Activated CD8-positive, alpha-beta memory T cell treated with anti-CD3 and anti-CD28 coated beads for 1 hour (primary cell): ENCODE measurements around the gene HMCN2.
A peak's percentile ranks its signal among the peaks of the same experiment; 100 is the strongest.

Experiments
- DNase-seq, 2 donors: peaks; one replicate each; pipeline ENCODE4 v3.0.0-alpha.2; 2020; ENCODE audit warnings: low read depth in 1 of 2; ENCODE audit errors: extremely low read depth in 1 of 2

HMCN2 gene, protein sequence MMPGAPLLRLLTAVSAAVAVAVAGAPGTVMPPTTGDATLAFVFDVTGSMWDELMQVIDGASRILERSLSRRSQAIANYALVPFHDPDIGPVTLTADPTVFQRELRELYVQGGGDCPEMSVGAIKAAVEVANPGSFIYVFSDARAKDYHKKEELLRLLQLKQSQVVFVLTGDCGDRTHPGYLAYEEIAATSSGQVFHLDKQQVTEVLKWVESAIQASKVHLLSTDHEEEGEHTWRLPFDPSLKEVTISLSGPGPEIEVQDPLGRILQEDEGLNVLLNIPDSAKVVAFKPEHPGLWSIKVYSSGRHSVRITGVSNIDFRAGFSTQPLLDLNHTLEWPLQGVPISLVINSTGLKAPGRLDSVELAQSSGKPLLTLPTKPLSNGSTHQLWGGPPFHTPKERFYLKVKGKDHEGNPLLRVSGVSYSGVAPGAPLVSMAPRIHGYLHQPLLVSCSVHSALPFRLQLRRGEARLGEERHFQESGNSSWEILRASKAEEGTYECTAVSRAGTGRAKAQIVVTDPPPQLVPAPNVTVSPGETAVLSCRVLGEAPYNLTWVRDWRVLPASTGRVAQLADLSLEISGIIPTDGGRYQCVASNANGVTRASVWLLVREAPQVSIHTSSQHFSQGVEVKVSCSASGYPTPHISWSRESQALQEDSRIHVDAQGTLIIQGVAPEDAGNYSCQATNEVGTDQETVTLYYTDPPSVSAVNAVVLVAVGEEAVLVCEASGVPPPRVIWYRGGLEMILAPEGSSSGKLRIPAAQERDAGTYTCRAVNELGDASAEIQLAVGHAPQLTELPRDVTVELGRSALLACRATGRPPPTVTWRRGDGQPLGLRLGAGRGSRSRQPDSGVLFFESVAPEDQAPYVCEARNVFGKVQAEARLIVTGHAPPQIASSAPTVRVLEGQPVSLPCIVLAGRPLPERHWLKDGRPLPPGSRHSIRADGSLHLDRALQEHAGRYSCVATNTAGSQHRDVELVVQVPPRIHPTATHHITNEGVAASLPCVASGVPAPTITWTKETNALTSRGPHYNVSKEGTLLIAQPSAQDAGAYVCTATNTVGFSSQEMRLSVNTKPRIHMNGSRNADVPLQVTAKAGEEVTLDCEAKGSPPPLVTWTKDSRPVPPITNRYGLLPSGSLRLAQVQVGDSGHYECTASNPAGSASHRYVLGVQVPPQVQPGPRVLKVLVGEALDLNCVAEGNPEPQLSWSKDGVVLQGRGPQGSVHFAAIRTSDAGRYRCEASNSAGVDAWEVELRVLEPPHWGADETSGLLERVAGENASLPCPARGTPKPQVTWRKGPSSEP (N-terminal part only)

DNA sequence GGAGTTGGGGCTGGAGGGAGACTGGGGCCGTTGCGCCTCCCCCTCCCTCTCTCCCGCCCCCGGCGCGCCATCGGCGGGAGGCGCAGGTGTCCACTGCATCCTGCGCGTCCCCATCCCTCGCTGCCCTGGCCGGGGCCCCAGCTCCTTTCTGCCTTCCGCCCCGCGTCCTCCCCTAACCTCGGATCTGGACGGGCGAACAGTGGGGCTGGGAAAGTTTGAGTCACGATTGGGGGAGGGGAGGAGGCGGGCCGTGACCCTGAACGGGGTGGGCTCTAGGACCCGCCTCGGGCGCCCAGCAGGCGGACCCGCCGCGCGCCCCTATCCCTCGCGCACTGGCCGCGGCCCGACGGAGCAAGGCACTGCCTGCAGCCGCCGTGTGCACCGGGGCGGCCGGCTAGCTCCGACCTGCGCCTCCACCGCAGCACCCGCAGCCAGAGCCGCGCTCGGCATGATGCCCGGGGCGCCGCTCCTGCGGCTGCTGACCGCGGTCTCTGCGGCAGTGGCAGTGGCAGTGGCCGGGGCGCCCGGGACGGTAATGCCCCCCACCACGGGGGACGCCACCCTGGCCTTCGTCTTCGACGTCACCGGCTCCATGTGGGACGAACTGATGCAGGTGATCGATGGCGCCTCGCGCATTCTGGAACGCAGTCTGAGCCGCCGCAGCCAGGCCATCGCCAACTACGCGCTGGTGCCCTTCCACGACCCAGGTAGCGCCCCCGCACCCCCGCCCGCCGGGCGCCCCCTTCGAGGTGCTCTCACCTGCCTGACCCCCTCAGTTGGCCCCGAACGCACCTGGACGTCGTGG lies at the start of gene HMCN2:
Gene HMCN2 (plus strand): TSS at position 330 of the 805 bp plus-strand sequence. CDS start 119 bp downstream, at position 449.
- no peak for DNase-seq

DNA sequence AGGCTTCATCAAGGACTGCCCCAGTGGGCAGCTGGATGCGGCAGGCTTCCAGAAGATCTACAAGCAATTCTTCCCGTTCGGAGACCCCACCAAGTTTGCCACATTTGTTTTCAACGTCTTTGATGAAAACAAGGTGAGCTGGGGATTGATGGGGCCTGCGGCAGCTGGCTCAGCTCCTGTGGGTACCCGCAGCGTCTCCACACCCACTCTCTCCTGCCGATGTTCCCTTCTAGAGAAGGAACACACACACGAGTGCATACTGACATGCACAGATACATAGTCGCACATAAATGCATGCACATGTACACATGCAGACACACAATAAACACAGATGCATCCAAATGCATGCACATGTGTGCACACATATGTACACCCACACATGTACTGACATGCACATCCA lies 47.7 kb upstream of the HMCN2 start:
- DNase-seq: no peak

DNA sequence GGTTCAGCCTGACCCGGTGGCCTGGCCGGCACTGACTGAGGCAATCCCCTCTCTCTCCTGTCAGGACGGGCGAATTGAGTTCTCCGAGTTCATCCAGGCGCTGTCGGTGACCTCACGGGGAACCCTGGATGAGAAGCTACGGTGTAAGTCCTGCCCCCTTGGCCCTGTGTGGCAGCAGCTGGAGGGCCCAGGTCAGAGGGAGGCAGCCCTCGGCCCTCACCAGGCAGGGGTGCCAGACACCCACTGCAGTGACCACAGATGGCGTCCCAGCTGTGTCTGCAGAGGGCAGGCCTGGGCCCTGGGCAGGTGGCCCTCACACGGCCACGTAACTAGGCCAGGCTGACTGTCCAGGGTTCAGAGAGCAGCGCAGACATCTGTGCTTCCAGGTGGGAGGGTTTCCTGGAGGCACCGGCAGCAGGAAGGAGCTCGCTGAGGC lies 45.9 kb upstream of the HMCN2 start:
- DNase-seq: no peak

DNA sequence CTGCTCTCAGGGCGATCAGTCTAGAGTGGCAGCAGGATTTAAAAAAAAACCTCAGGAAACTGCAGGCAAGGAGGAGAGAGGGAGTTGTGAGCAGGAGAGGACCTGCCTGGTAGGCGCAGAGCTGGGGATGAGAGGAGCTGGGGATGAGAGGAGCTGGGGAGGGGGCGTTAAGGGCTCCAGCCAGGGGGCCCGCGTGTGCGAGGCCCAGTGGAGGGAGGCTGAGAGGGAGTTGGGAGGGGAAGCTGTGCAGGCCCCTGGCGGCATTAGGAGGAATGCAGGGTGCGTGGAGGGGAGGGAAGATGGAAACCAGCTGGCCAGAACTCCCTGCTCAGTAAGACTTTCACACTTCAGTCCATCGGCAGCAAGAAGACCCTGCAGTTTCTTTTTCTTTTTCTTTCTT lies 45.2 kb upstream of the HMCN2 start:
- no peak for DNase-seq

DNA sequence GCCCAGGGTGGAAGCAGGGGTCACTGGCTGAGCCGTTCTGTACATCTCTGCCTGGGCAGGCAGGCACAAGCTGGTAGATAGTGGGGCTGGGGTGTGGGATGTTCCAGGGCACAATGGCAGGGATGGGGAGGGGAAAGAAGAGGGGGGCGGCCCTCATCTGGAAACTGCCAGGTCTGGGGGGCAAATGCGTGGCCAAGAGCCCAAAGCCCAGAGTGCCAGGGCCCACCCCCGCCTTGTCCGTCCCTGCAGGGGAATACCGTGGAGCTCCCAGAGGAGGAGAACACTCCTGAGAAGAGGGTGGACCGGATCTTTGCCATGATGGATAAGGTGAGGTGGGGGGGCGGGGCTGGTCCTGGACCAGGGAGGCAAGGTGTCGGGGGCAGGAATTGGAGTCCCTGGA lies 42.7 kb upstream of the HMCN2 start:
- DNase-seq: no peak

DNA sequence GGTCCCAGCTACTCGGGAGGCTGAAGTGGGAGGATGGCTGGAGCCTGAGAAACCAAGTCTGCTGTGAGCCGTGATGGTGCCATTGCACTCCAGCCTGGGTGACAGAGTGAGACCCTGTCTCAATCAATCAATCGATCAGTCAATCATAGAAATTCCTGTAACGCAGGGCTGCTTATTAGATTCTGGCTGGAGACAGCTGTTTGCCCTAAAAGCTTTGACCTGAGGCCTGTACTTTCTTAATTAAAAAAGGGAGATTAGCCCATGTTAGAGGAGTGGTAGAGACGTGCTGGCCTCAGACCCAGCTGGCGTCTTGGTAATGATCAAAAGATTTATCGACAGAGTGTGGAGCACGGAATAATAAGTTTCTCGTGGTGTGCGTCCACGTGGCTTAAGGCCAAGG lies 40.5 kb upstream of the HMCN2 start:
- DNase-seq: no peak

DNA sequence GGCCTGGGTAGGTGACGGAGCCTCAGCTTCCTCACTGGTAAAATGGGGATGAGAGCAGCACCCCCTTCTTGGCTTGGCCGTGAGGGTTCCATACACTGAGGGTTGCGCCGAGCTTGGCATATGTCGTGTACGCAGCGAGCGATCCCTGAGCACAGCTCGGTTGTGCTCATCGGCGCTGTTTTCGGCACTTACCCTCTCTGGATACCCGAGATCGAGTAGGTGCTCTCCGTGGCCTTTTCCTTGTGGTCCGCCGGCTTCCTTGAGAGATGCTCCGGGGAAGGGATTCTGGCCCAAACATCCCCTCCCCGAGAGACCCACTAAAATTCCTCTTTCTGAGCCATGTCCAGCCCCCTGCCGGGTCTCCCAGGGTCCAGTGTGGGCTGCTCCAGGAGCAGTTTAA lies 40.0 kb upstream of the HMCN2 start:
- DNase-seq: no peak

DNA sequence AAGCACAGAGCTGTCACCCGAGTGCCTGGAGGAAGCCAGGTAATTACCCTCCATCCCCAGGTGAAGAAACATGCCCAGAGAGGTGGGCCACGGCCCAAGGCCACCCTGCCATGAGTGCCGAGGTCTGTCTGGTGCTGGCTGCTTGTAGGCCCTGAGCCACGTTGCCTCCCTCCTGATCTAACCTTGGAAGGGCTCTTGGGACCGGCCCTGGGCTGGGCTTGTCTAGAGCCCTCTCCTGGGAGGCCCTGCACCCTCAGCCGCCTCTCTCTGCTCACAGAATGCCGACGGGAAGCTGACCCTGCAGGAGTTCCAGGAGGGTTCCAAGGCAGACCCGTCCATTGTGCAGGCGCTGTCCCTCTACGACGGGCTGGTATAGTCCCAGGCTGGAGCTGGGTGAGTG lies 39.4 kb upstream of the HMCN2 start:
- DNase-seq: no peak

DNA sequence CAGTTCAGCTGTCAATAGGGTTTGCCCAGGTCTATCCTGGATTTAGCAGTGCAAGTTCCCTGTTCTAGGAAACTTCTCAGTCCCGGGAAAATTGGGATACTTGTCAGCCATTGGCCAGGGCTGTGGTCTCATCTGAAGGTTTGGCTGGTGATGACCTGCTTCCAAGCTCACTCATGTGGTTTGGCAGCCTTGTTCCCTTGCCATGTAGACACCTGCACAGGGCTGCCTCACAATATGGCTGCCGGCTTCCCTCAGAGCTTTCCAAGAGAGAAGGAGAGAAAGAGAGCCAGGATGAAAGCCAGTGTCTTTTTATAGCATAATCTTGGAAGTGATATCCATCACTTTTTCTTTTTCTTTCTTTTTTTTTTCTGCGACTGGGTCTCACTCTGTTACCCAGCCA lies 37.7 kb upstream of the HMCN2 start:
- no peak for DNase-seq

DNA sequence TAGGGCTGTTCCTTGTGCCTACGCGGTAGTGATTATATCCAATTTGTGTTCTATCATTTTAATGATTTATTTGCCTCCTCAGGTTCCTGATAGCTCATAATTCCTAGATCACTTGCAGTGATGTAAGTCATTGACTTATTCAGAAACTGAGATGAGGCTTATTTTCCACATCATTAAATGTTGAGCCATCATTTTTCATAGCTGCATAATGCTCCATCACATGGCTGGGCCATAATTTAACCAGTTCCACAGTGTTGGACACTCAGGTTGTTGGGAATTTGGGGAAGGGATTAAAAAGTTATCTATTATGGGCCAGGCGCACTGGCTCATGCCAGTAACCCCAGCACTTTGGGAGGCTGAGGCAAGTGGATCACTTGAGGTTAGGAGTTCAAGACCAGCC lies 35.8 kb upstream of the HMCN2 start:
- no peak for DNase-seq

DNA sequence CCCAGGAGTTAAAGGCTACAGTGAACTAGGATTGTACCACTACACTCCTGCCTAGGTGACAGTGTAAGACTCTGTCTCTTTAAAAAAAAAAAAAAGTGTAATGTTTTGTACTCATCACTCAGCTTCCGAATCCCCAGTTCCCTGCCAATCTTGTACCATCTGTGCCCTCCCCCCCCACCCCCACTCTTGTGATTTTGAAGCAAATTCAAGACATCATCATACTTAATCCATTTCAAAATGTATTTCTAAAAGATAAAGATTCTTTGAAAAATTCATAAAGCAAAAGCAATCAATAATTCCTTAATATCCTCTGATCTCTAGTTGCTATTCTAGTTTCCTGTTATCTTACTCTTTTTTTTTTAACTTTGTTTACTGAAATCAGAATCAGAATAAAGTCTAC lies 34.9 kb upstream of the HMCN2 start:
- no peak for DNase-seq

DNA sequence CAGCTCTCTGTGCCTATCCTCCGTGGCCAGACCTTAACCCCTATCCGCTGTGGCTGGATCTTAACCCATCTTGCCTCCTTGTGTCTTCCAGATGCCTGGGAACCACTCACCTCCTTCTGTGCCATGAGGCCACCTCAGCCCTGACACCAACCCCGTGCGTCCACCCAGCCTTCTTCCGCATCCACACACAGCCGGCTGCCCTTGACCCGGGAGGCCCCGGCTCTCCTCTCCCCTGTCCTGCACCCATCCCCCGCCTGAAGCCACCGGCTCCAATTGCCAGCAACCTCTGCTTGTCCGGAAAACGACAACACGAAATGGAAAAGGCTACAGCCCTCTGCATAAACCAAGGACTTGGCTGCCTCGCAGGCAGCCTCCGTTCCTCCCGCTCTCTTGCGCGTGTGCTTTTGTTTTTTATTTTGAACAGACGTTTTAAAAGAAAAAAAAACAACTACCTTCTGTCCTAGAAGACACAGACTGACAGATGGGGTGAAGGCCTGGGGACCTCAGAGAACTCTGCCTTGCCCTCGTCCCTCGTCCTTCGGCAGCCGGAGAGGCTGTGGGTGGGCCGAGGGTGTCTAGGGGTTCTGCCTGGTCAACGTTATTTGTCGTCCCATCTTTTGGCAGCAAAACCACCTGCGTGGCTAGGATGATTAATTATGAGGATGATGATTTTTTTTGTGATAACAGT lies 32.5 kb upstream of the HMCN2 start:
- no peak for DNase-seq

DNA sequence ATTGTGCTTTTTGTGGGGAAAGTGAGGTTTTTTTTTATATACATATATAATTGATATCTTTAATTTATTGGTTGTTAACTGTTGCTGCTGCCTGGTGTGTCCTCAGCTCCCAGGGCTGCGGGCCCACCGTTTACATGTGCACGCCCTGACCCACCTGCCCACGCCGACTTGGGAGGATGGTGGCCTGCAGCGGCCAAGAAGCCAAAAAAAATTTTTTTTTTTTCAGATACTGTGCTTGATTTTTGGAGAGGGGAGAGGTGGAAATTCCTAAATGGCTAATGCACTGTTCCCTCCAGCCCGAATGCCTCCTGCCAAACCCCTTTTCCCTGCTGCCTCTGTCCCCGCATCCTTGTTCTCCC lies 32.0 kb upstream of the HMCN2 start:
- DNase-seq: no peak

DNA sequence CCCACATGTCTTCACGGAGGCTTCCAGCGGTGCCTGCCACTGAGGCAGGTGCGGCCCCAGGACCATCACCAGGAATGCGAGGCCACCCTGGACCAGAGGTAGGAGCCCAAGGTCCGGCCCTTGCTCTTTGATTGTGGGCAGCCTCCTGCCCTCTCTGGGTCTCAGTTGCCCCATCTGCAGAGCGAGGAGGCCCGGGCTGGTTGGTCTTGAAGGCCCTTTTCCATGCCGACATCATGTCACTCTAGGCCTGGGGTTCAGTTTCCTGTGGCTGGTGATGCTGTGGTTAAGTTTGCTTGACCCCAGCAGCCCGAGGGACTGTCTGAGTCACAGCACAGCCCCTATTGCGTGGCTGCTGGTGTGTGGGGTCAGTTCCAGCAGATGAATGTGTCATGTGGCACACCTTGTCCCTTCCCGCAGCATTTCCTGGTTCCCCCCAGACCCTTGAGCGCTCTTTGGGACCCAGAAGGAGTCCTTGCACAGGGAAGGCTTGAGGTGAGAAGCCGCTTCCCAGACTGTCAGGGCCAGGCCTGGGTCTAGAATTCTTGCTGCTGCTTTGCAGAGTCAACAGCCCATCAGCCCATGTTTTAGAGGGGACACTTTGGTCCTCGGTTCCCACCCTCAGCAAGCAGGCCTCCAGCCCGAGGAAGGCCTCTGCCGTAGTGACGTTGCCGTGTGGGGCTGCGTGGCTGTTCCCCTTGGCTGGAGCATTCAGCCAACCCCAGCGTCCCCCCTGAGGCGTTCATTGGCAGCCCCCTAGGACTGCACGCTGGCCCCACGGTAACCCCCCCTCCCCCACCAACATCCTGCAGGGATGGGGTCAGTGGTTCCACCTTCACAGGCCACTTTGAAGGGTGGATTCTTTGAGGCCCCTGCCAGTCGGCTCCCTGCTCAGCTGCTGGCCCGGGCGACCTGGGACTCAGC lies 31.0 kb upstream of the HMCN2 start:
- no peak for DNase-seq

DNA sequence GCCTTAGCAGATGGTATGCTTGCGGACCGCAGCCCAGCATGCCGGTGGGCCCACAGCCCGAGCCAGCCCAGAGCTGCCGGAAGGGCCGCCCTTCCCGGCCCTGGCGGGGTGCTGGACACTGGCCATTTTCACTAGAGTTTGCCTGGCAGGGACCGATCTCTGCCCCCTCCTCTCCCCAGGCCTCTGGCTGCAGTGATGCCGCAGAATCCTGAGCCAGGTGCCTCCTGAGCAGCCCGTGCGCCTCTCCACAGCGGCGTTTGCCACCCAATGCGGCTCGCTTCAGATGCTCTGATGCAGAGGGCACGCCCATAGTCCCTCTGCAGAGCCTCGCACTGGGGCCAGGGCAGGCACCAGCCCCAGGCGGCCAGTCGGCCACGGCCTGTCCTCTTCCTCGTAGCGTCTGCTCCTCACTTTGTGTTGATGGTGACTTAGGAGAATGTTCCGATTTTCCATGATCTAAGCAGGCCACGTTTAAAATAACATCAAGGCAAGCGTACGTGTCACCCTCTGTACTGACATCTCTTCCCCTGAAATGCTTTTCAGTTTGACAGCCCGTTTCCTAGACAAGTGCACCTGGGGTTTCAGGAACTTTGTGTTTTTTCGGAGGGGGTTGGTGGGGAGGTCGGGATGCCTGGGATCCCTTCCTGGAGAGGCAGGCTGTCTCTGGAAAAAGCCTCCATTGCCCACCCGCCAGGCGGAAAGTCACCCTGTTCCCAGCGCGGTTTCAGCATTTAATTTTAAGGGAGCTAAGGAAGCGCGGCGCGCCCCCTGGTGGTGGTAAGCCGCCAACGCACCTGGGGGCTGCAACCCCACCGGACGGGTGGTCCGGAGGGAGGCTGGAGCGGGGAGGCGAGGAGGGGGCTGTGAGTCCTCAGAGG lies 29.8 kb upstream of the HMCN2 start:
- peak; percentile 41 to 62 for DNase-seq

DNA sequence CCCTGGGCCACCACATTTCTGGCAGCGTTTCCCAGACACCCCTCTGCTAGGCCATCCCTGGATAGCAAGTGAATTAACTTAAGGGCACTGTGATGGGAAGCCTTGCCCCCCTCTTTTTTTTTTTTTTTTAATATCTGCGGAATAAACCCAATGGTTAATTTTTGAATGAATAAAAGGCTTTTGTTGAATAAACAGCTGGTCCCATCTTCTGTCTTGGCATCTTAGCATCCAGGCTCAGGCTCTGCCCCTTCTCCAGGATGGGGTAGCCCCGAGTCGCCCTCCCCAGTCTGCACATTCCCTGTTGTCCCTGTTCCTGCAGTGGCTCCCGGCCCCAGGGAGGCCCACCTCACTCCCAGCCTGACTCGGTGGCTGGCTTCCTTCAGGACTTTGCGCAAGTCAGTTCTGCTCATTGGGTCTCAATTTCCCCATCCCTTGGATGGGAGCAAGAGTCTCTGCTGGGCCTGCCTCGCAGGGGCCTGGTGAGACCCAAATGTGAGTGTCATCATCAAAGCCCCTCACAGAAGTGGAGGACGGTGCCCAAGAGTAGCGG lies 29.0 kb upstream of the HMCN2 start:
- no peak for DNase-seq

DNA sequence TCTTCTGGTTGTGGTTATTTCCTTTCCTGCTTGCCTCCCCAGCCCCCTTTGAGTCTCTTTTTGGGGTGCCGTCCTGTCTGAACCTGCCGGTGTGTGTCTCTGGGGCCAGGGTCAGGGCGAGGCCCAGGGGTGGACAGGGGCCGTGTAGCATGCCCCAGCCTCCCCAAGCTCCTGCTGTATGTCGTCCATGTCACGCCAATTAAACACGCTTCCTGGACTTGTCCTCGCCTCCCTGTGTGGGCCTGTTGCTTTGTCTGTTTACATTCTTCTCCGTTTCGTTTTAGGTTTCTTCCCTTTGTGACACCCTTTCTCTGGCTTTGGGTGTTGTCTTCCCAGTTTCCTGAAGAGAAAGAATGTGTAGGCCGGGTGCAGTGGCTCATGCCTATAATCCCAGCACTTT lies 28.5 kb upstream of the HMCN2 start:
- DNase-seq: no peak
